OCI-LY1 (cell line): ENCODE data around the gene ANKRD39.

Source experiments
- EZH2 ChIP-seq: fragments of 200-600 bp; sonication (generic), shearing (Covaris generic); IDR thresholded peaks from 2 replicates; pipeline ENCODE4 v1.8.0; 2017; ENCODE audit warnings: borderline replicate concordance, mixed run types, mild to moderate bottlenecking, antibody characterized with exemption, low read length, moderate library complexity, mixed read lengths
- TF ChIP-seq, protein P1 (sequence below): fragments of 200-600 bp; sonication (generic), shearing (Covaris generic); IDR thresholded peaks from 2 replicates; pipeline ENCODE4 v1.5.1; 2017; ENCODE audit warnings: mild to moderate bottlenecking, antibody characterized with exemption, low read length, moderate library complexity, mixed read lengths

DNA sequence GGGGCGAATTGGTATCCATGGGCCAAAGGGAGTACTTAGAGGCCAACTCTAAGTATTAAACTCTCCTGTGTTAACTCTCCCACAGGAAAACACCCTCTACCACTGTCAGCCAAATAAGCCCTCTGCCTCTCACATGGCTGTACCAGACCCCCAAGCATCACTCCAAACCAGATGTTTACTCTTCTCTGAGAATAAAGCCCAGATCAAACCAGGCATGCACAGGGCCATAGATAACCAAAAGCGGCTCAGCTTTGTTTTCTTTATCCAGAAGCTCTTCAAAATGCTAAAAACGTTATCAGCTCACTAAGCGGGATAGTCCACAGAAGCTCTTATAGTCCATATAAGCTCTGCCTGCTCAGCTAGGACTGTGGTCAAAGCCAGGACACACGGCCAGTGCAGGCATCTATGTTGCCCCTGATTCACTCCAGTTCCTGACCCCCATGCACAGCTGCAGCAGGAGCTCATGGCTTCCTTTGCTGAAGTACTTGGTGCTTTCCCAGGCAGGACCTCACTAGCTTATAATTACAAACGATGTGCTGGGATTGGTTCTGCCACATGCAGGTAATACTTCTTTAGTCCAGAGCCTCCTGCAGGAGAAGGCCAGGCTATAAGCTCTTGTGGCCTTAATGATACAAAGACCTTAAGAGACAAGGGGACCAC is 33.0 kb upstream of the ANKRD39 start:
- TF ChIP-seq EZH2 = no peak
- TF ChIP-seq, protein P1, sequence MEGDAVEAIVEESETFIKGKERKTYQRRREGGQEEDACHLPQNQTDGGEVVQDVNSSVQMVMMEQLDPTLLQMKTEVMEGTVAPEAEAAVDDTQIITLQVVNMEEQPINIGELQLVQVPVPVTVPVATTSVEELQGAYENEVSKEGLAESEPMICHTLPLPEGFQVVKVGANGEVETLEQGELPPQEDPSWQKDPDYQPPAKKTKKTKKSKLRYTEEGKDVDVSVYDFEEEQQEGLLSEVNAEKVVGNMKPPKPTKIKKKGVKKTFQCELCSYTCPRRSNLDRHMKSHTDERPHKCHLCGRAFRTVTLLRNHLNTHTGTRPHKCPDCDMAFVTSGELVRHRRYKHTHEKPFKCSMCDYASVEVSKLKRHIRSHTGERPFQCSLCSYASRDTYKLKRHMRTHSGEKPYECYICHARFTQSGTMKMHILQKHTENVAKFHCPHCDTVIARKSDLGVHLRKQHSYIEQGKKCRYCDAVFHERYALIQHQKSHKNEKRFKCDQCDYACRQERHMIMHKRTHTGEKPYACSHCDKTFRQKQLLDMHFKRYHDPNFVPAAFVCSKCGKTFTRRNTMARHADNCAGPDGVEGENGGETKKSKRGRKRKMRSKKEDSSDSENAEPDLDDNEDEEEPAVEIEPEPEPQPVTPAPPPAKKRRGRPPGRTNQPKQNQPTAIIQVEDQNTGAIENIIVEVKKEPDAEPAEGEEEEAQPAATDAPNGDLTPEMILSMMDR = no peak
